Colonic mucosa (tissue), 4 donors: Measurements from ENCODE around the gene KCNMB1. TPM values are rescaled to one million over a fixed set of nuclear protein-coding genes. Genes with fewer than 3 reads are reported as not detected.

Source experiments
- DNase-seq: peaks from one replicate; pipeline ENCODE4 v3.0.0-alpha.2; 2020
- H3K27ac ChIP-seq: fragments of 200-600 bp; one replicate; pipeline ENCODE4 v1.8.0; 2021
- H3K27me3 ChIP-seq: fragments of 200-600 bp; one replicate; pipeline ENCODE4 v1.8.0; 2021
- H3K36me3 ChIP-seq: fragments of 200-600 bp; one replicate; pipeline ENCODE4 v1.8.0; 2021
- H3K4me1 ChIP-seq: fragments of 200-600 bp; one replicate; pipeline ENCODE4 v1.8.0; 2021; ENCODE audit warnings: mild to moderate bottlenecking
- H3K4me3 ChIP-seq: fragments of 200-600 bp; one replicate; pipeline ENCODE4 v1.8.0; 2021
- H3K9ac ChIP-seq, 2 donors: one replicate each; pipeline ENCODE4 v1.7.0; 2013; ENCODE audit warnings: control low read depth in 2 of 2, low read depth in 2 of 2, low read length in 2 of 2
- H3K9me3 ChIP-seq: fragments of 200-600 bp; one replicate; pipeline ENCODE4 v1.8.0; 2021
- intact Hi-C: fragments of 100-400 bp; cut with DNase I; formaldehyde crosslinking; loops from one replicate; pipeline ENCODE4 v1.14.1; 2022
- total RNA-seq, 2 donors: library from RNA; stranded (reverse); fragmentation: NEBNext Ultra II Directional in 1 of 2; extraction: Animal tissue kit (Norgen Biotek cat#: 25700) in 1 of 2; gene quantifications; one replicate each; pipeline ENCODE4 v1.2.1, GENCODE V29; 2021
- TF ChIP-seq, protein P1 (sequence below): fragments of 200-600 bp; IDR thresholded peaks from one replicate; pipeline ENCODE4 v1.8.0; 2022; ENCODE audit warnings: antibody characterized with exemption, mild to moderate bottlenecking
- donor health status: healthy.
- donor health status: DM: no; HTN: no; CAD: no.
- donor health status: DM: no; HTN: no; CAD: no.

The KCNMB1 gene
- total RNA-seq, 2 donors from 2014 or later, result 0.42 to 6.9 TPM

GRCh38 chr5:170427672-170428236 lies 38.6 kb upstream of the KCNMB1 start:
- Histone ChIP-seq H3K27me3 (no peaks in the 10 kb centered on the region), H3K9me3 (no peaks in the 10 kb centered on the region), H3K27ac (no peak overlapping the region), H3K36me3 (no peaks in the 10 kb centered on the region), H3K4me1 (no peaks in the 10 kb centered on the region), H3K9ac (no peak overlapping the region), H3K4me3 (no peak overlapping the region)
- DNase-seq, result no peak
- TF ChIP-seq, protein P1, sequence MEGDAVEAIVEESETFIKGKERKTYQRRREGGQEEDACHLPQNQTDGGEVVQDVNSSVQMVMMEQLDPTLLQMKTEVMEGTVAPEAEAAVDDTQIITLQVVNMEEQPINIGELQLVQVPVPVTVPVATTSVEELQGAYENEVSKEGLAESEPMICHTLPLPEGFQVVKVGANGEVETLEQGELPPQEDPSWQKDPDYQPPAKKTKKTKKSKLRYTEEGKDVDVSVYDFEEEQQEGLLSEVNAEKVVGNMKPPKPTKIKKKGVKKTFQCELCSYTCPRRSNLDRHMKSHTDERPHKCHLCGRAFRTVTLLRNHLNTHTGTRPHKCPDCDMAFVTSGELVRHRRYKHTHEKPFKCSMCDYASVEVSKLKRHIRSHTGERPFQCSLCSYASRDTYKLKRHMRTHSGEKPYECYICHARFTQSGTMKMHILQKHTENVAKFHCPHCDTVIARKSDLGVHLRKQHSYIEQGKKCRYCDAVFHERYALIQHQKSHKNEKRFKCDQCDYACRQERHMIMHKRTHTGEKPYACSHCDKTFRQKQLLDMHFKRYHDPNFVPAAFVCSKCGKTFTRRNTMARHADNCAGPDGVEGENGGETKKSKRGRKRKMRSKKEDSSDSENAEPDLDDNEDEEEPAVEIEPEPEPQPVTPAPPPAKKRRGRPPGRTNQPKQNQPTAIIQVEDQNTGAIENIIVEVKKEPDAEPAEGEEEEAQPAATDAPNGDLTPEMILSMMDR, result no peak
- intact Hi-C loops, result no loop called here

GRCh38 chr5:170426786-170427185 lies 37.6 kb upstream of the KCNMB1 start:
- H3K4me3 ChIP-seq, result no peak overlapping the region
- no peaks in the 10 kb centered on the region for H3K36me3 ChIP-seq
- H3K27me3 ChIP-seq, result no peaks in the 10 kb centered on the region
- H3K27ac ChIP-seq, result no peak overlapping the region
- no peak for DNase-seq
- H3K4me1 ChIP-seq, result no peaks in the 10 kb centered on the region
- no peak overlapping the region for H3K9ac ChIP-seq
- TF ChIP-seq, protein P1, result no peak
- no peaks in the 10 kb centered on the region for H3K9me3 ChIP-seq
- intact Hi-C loops, result no loop called here

DNA sequence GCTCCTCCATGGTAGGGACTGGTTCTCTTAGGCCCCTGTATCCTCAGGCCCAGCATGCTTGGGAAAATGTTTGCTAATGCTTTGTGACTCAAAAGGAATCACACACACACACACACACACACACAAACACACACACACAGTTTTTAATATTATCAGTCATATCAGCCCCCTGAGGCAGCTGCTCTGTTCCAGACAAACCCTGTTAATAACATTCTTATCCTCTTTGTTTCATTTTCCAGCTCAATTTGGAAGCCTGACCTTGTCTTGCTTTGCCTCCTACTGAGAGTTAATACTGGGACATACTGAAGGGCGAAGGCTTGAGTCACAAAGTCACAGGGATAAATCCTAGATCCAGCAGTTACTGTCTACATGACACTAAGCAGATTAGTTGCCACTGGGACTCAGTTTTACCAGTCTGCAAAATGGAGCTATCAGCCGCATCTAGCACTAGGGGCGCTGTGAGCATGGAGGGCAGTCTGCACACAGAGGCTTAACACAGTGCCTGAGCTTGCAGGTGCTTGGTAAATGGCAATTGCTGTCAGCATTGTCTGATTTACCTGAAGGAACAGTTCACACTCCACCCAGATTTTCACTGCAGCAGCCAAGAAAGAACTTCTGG lies 37.1 kb upstream of the KCNMB1 start:
- TF ChIP-seq, protein P1, result no peak

GRCh38 chr5:170425731-170426130 lies 36.6 kb upstream of the KCNMB1 start:
- H3K9ac ChIP-seq, result no peak overlapping the region
- H3K27ac ChIP-seq, result no peak overlapping the region
- DNase-seq, result no peak
- H3K4me3 ChIP-seq, result no peak overlapping the region
- H3K36me3 ChIP-seq, result no peaks in the 10 kb centered on the region
- TF ChIP-seq, protein P1, result no peak
- H3K9me3 ChIP-seq, result no peaks in the 10 kb centered on the region
- intact Hi-C loops, result no loop called here
- H3K4me1 ChIP-seq, result no peaks in the 10 kb centered on the region
- H3K27me3 ChIP-seq, result no peaks in the 10 kb centered on the region

More for the DNA sequence above, 37.1 kb upstream of the KCNMB1 start:
- intact Hi-C loops, result no loop called here
- no peak overlapping the region for H3K27ac ChIP-seq
- H3K27me3 ChIP-seq, result no peaks in the 10 kb centered on the region
- no peak overlapping the region for H3K4me3 ChIP-seq
- DNase-seq, result no peak
- no peaks in the 10 kb centered on the region for H3K36me3 ChIP-seq
- no peaks in the 10 kb centered on the region for H3K4me1 ChIP-seq
- H3K9me3 ChIP-seq, result no peaks in the 10 kb centered on the region
- H3K9ac ChIP-seq, result no peak overlapping the region

DNA sequence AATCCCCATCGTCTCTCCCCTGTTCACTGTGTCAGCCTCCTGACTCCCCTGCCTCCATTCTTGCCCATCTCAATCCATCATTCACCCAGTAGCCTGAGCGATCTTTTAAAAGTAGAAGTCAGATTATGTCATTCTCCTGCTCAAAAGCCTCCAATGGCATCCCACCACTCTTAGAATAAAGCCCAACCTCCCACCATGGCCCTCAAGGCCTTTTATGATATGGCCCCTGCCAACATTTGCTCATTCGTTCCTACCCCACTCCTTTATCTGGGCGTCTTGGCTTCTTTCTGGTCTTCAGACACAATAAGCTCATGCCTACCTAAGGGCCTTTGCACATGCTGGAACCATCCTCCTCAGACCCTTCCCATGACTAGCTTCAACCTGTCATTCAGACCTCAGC lies 35.5 kb upstream of the KCNMB1 start:
- Histone ChIP-seq H3K36me3 (no peaks in the 10 kb centered on the region), H3K9ac (no peak overlapping the region), H3K27ac (no peak overlapping the region), H3K27me3 (no peaks in the 10 kb centered on the region), H3K9me3 (no peaks in the 10 kb centered on the region), H3K4me3 (no peak overlapping the region), H3K4me1 (no peaks in the 10 kb centered on the region)
- no peak for DNase-seq
- TF ChIP-seq, protein P1, result no peak
- intact Hi-C loops, result loop anchor here (5.0 kb wide), 2 partner anchors 197 to 322 kb away; no protein-coding TSS in a partner anchor
